Activated CD8-positive, alpha-beta memory T cell treated with anti-CD3 and anti-CD28 coated beads, Interleukin-2, amount 50 U/mL, for 4 hours (primary cell): ENCODE data around the gene CACNB2.
"Not testable (repeated sequence)": the region's sequence is repeated elsewhere in the genome, so short reads cannot be mapped to it uniquely, and the experiment has no call there.

Source experiments
- DNase-seq: peaks from one replicate; pipeline ENCODE4 v3.0.0-alpha.2; 2020

Gene CACNB2

DNA sequence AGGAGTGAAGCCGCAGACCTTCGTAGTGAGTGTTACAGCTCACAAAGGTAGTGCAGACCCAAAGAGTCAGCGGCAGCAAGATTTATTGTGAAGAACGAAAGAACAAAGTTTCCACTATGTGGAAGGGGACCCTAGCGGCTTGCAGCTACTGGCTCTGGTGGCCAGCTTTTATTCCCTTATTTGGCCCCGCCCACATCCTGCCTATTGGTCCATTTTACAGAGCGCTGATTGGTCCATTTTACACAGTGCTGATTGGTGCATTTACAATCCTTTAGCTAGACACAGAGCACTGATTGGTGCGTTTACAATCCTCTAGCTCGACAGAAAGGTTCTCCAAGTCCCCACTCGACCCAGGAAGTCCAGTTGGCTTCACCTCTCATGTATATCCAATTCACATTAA is 446.4 kb downstream of the CACNB2 start:
- DNase-seq: not testable (repeated sequence)

DNA sequence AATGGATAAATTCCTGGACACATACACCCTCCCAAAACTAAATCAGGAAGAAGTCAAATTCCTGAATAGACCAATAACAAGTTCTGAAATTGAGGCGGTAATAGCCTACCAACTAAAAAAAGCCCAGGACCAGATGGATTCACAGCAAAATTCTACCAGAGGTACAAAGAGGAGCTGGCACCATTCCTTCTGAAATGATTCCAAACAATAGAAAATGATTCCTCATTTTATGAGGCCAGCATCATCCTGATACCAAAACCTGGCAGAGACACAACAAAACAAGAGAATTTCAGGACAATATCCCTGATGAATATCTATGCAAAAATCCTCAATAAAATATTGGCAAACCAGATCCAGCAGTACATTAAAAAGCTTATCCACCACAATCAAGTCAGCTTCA is 450.9 kb downstream of the CACNB2 start:
- not testable (repeated sequence) for DNase-seq
